ENCODE measurements around the gene SAMM50.

- TF ChIP-seq CTCF (IDR thresholded peaks at IDR 0.05) (no peak), POLR2A (IDR thresholded peaks at IDR 0.05) (no peak)
These were observed 33.0 kb downstream of the SAMM50 start for GRCh38 chr22:43988116-43988820.

Measured in lower leg skin (tissue), 3 donors.